ENCODE results near the gene GPX4. TPM values are rescaled to one million over a fixed set of nuclear protein-coding genes. Genes with fewer than 3 reads are reported as not detected.

The GPX4 gene
- total RNA-seq (2022; extraction: Qiagen RNA extraction), result 415 to 542 TPM (median 517 TPM) in 5 replicates

GRCh38 chr19:1103708-1104310, at the start of gene GPX4:
GPX4 (plus strand) TSS chr19:1103994; CDS start chr19:1104044, 50 bp downstream.

GRCh38 chr19:1066748-1067340, 37.0 kb upstream of the GPX4 start, which contains the start of gene ARHGAP45:
ARHGAP45 (plus strand) TSS chr19:1067167; CDS start chr19:1067406, 239 bp downstream.

GRCh38 chr19:1094978-1095701, 8.7 kb upstream of the GPX4 start, which contains the start of gene POLR2E:
POLR2E (minus strand) TSS chr19:1095375; CDS start chr19:1095315, 60 bp downstream.

Other genes starting within 250 kb of the GPX4 start
- gene CFD, start 244.3 kb upstream of the GPX4 start, total RNA-seq (2022; extraction: Qiagen RNA extraction), result 10.6 to 25.0 TPM (median 22.7 TPM) in 5 replicates
- gene MED16, start 210.8 kb upstream of the GPX4 start, total RNA-seq (2022; extraction: Qiagen RNA extraction), result 14.3 to 26.1 TPM (median 24.5 TPM) in 5 replicates
- gene RNU6-9, start 210.5 kb upstream of the GPX4 start, total RNA-seq (2022; extraction: Qiagen RNA extraction), result not detected in 5 replicates
- 28.8 to 39.9 TPM (median 38.1 TPM) in 5 replicates for gene R3HDM4, start 190.8 kb upstream of the GPX4 start, total RNA-seq (2022; extraction: Qiagen RNA extraction)
- gene KISS1R, start 186.7 kb upstream of the GPX4 start, total RNA-seq (2022; extraction: Qiagen RNA extraction), result 0.25 to 0.48 TPM (median 0.41 TPM) in 5 replicates
- gene ARID3A, start 178.0 kb upstream of the GPX4 start, total RNA-seq (2022; extraction: Qiagen RNA extraction), result 3.8 to 6.8 TPM (median 5.1 TPM) in 5 replicates
- gene WDR18, start 119.6 kb upstream of the GPX4 start, total RNA-seq (2022; extraction: Qiagen RNA extraction), result 48.2 to 72.0 TPM (median 68.3 TPM) in 5 replicates
- gene GRIN3B, start 103.6 kb upstream of the GPX4 start, total RNA-seq (2022; extraction: Qiagen RNA extraction), result 2.5 to 3.5 TPM (median 3.2 TPM) in 5 replicates
- gene TMEM259, start 82.9 kb upstream of the GPX4 start, total RNA-seq (2022; extraction: Qiagen RNA extraction), result 80.7 to 142 TPM (median 126 TPM) in 5 replicates
- not detected in 5 replicates for gene RNU6-2, start 82.5 kb upstream of the GPX4 start, total RNA-seq (2022; extraction: Qiagen RNA extraction)
- gene CNN2, start 77.4 kb upstream of the GPX4 start, total RNA-seq (2022; extraction: Qiagen RNA extraction), result 77.2 to 98.9 TPM (median 91.0 TPM) in 5 replicates
- 13.3 to 21.7 TPM (median 16.4 TPM) in 5 replicates for gene ABCA7, start 63.9 kb upstream of the GPX4 start, total RNA-seq (2022; extraction: Qiagen RNA extraction)
- 2.8 to 5.5 TPM (median 5.4 TPM) in 5 replicates for gene ARHGAP45, start 36.8 kb upstream of the GPX4 start, total RNA-seq (2022; extraction: Qiagen RNA extraction)
- gene POLR2E, start 8.6 kb upstream of the GPX4 start, total RNA-seq (2022; extraction: Qiagen RNA extraction), result 193 to 258 TPM (median 237 TPM) in 5 replicates
- gene SBNO2, start 70.3 kb downstream of the GPX4 start, total RNA-seq (2022; extraction: Qiagen RNA extraction), result 22.2 to 34.9 TPM (median 32.9 TPM) in 5 replicates
- 32.1 to 38.5 TPM (median 36.4 TPM) in 5 replicates for gene STK11, start 101.8 kb downstream of the GPX4 start, total RNA-seq (2022; extraction: Qiagen RNA extraction)
- gene CBARP, start 134.0 kb downstream of the GPX4 start, total RNA-seq (2022; extraction: Qiagen RNA extraction), result 2.7 to 5.1 TPM (median 4.3 TPM) in 5 replicates
- gene ATP5F1D, start 137.8 kb downstream of the GPX4 start, total RNA-seq (2022; extraction: Qiagen RNA extraction), result 80.5 to 189 TPM (median 176 TPM) in 5 replicates
- 50.1 to 57.1 TPM (median 55.1 TPM) in 5 replicates for gene MIDN, start 144.6 kb downstream of the GPX4 start, total RNA-seq (2022; extraction: Qiagen RNA extraction)
- 92.3 to 213 TPM (median 104 TPM) in 5 replicates for gene CIRBP, start 165.3 kb downstream of the GPX4 start, total RNA-seq (2022; extraction: Qiagen RNA extraction)
- 45.2 to 91.9 TPM (median 83.0 TPM) in 5 replicates for gene FAM174C, start 171.5 kb downstream of the GPX4 start, total RNA-seq (2022; extraction: Qiagen RNA extraction)
- 1.2 to 2.5 TPM (median 2.3 TPM) in 5 replicates for gene EFNA2, start 181.9 kb downstream of the GPX4 start, total RNA-seq (2022; extraction: Qiagen RNA extraction)

Data from A549 treated with AZD2906 at 1 μM for 4 hours (cell line).